Measurements from ENCODE around the gene SCLT1.

The SCLT1 gene

GRCh38 chr4:128951316-128951715 lies 142.0 kb downstream of the SCLT1 start:
- H3K4me3 Mint-ChIP-seq, result no peak overlapping the region
- no peak overlapping the region for H3K27ac Mint-ChIP-seq
- no peaks in the 10 kb centered on the region for H3K9me3 Mint-ChIP-seq
- H3K27me3 Mint-ChIP-seq, result no peaks in the 10 kb centered on the region
- H3K36me3 Mint-ChIP-seq, result peaks cover 26% of the 10 kb centered on the region
- no peaks in the 10 kb centered on the region for H3K4me1 Mint-ChIP-seq

GRCh38 chr4:128950796-128951195 lies 142.5 kb downstream of the SCLT1 start:
- H3K27me3 Mint-ChIP-seq, result no peaks in the 10 kb centered on the region
- no peak overlapping the region for H3K4me3 Mint-ChIP-seq
- no peak overlapping the region for H3K27ac Mint-ChIP-seq
- H3K9me3 Mint-ChIP-seq, result no peaks in the 10 kb centered on the region
- H3K36me3 Mint-ChIP-seq, result peaks cover 28% of the 10 kb centered on the region
- no peaks in the 10 kb centered on the region for H3K4me1 Mint-ChIP-seq

GRCh38 chr4:128946916-128947315 lies 146.4 kb downstream of the SCLT1 start:
- Mint-ChIP-seq H3K9me3 (peaks cover 5% of the 10 kb centered on the region), H3K27ac (no peak overlapping the region), H3K4me3 (no peak overlapping the region), H3K4me1 (no peaks in the 10 kb centered on the region), H3K36me3 (peaks cover 44% of the 10 kb centered on the region), H3K27me3 (no peaks in the 10 kb centered on the region)

- H3K36me3 Mint-ChIP-seq, result peaks cover 41% of the 10 kb centered on the region
- no peaks in the 10 kb centered on the region for H3K27me3 Mint-ChIP-seq
- no peak overlapping the region for H3K27ac Mint-ChIP-seq
- H3K4me3 Mint-ChIP-seq, result no peak overlapping the region
- no peaks in the 10 kb centered on the region for H3K4me1 Mint-ChIP-seq
- H3K9me3 Mint-ChIP-seq, result peaks cover 7% of the 10 kb centered on the region
These were observed 150.7 kb downstream of the SCLT1 start for GRCh38 chr4:128942607-128943006.

DNA sequence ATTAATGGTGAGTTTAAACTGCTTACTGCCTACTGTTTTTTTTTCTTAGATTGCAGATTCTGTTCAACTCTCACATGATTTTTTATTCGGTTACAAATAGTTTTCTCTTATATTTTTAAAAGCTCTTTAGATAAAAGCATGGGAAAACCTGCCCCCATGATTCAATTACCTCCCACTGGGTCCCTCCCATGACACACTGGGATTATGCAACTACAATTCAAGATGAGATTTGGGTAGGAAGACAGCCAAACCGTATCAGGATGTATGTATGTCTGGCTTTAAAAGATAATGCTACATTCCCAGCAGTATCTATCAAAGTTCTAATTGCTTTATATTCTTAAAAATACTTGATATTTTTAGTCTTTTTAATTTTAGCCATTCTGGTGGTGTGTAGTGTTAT lies 152.4 kb downstream of the SCLT1 start:
- Mint-ChIP-seq H3K9me3 (peaks cover 7% of the 10 kb centered on the region), H3K27ac (no peak overlapping the region), H3K36me3 (peaks cover 41% of the 10 kb centered on the region), H3K4me1 (no peaks in the 10 kb centered on the region), H3K4me3 (no peak overlapping the region), H3K27me3 (no peaks in the 10 kb centered on the region)

DNA sequence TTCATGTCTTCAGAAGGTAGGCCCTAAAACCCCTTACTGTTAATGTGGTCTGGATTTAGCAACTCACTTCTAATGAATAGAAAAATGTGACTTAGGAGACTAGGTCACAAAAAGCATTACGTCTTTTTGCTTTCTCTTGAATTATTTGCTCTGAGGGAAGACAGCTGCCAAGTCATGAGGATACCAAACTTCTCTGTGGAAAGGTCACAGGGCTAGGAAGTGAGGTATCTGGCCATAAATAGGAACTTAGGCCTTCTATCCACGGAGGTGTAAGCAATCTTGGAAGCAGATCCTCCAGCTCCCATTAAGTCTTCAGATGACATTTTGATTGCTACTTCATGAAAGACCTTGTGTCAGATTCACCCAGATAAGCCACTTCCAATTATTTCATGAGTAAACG lies 163.3 kb downstream of the SCLT1 start:
- peaks cover 7% of the 10 kb centered on the region for H3K9me3 Mint-ChIP-seq
- H3K4me1 Mint-ChIP-seq, result no peaks in the 10 kb centered on the region
- no peak overlapping the region for H3K4me3 Mint-ChIP-seq
- H3K27ac Mint-ChIP-seq, result no peak overlapping the region
- H3K36me3 Mint-ChIP-seq, result peaks cover 31% of the 10 kb centered on the region
- no peaks in the 10 kb centered on the region for H3K27me3 Mint-ChIP-seq

GRCh38 chr4:128924951-128925350 lies 168.4 kb downstream of the SCLT1 start:
- peaks cover 30% of the 10 kb centered on the region for H3K36me3 Mint-ChIP-seq
- no peaks in the 10 kb centered on the region for H3K27me3 Mint-ChIP-seq
- peaks cover 7% of the 10 kb centered on the region for H3K9me3 Mint-ChIP-seq
- peaks cover 6% of the 10 kb centered on the region for H3K4me1 Mint-ChIP-seq
- H3K27ac Mint-ChIP-seq, result no peak overlapping the region
- no peak overlapping the region for H3K4me3 Mint-ChIP-seq

- Mint-ChIP-seq H3K9me3 (no peaks in the 10 kb centered on the region), H3K27ac (no peak overlapping the region), H3K36me3 (peaks cover 25% of the 10 kb centered on the region), H3K4me1 (peaks cover 29% of the 10 kb centered on the region), H3K27me3 (no peaks in the 10 kb centered on the region), H3K4me3 (no peak overlapping the region)
These were observed 171.4 kb downstream of the SCLT1 start for GRCh38 chr4:128921954-128922353.

GRCh38 chr4:128917781-128918180 lies 175.6 kb downstream of the SCLT1 start:
- H3K27me3 Mint-ChIP-seq, result no peaks in the 10 kb centered on the region
- peaks cover 11% of the 10 kb centered on the region for H3K36me3 Mint-ChIP-seq
- no peak overlapping the region for H3K27ac Mint-ChIP-seq
- H3K4me1 Mint-ChIP-seq, result peaks cover 35% of the 10 kb centered on the region
- no peak overlapping the region for H3K4me3 Mint-ChIP-seq
- H3K9me3 Mint-ChIP-seq, result no peaks in the 10 kb centered on the region

GRCh38 chr4:128916832-128917231 lies 176.5 kb downstream of the SCLT1 start:
- Mint-ChIP-seq H3K4me3 (no peak overlapping the region), H3K4me1 (peaks cover 35% of the 10 kb centered on the region), H3K36me3 (peaks cover 8% of the 10 kb centered on the region), H3K9me3 (no peaks in the 10 kb centered on the region), H3K27ac (no peak overlapping the region), H3K27me3 (no peaks in the 10 kb centered on the region)

DNA sequence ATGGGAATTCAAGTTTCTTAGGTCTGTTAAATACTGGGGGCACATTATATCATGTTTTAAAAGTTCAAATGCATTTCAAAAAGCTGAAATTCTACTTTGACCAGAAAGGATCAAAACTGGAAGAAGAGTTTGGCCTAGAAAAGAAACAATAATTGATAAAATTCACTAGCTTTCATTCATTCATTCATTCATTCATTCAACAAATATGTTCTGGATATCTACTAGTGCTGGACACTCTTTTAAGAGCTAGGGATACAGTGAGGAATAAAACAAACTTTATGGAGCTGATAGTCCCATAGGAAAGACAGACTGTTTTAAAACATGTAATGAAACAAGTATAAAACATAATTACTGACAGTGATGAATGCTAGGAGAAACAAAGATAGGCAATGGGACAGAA lies 177.8 kb downstream of the SCLT1 start:
- Mint-ChIP-seq H3K36me3 (peaks cover 5% of the 10 kb centered on the region), H3K9me3 (no peaks in the 10 kb centered on the region), H3K27me3 (no peaks in the 10 kb centered on the region), H3K27ac (no peak overlapping the region), H3K4me3 (no peak overlapping the region), H3K4me1 (peaks cover 30% of the 10 kb centered on the region)

DNA sequence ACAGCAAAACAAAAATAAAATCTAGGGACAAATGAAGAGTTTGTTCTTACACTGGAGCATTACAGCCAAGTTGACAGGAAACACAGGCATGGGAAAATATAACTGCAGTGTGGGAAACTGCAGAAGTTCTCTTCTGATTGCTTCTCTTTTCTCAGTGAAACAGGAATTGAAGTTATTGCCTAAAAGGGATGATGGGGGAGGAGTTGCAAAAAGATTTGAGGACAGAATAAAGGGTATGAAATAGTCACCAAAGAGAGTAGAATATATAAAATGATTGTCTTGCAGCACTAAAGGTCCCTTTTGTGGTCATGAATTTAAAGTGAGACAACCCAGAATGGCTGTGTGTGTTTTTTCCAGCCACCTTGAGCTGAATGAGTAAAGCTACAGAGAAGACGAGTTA lies 180.1 kb downstream of the SCLT1 start:
- H3K4me1 Mint-ChIP-seq, result peaks cover 15% of the 10 kb centered on the region
- peaks cover 4% of the 10 kb centered on the region for H3K36me3 Mint-ChIP-seq
- no peaks in the 10 kb centered on the region for H3K9me3 Mint-ChIP-seq
- H3K27ac Mint-ChIP-seq, result no peak overlapping the region
- H3K27me3 Mint-ChIP-seq, result no peaks in the 10 kb centered on the region
- no peak overlapping the region for H3K4me3 Mint-ChIP-seq

GRCh38 chr4:128908735-128909134 lies 184.6 kb downstream of the SCLT1 start:
- Mint-ChIP-seq H3K9me3 (no peaks in the 10 kb centered on the region), H3K36me3 (peaks cover 12% of the 10 kb centered on the region), H3K4me1 (peaks cover 6% of the 10 kb centered on the region), H3K27me3 (no peaks in the 10 kb centered on the region), H3K4me3 (no peak overlapping the region), H3K27ac (no peak overlapping the region)

- no peaks in the 10 kb centered on the region for H3K9me3 Mint-ChIP-seq
- no peak overlapping the region for H3K4me3 Mint-ChIP-seq
- peaks cover under 1% of the 10 kb centered on the region for H3K4me1 Mint-ChIP-seq
- peaks cover 13% of the 10 kb centered on the region for H3K36me3 Mint-ChIP-seq
- no peak overlapping the region for H3K27ac Mint-ChIP-seq
- H3K27me3 Mint-ChIP-seq, result no peaks in the 10 kb centered on the region
These were observed 185.4 kb downstream of the SCLT1 start for GRCh38 chr4:128907981-128908380.

DNA sequence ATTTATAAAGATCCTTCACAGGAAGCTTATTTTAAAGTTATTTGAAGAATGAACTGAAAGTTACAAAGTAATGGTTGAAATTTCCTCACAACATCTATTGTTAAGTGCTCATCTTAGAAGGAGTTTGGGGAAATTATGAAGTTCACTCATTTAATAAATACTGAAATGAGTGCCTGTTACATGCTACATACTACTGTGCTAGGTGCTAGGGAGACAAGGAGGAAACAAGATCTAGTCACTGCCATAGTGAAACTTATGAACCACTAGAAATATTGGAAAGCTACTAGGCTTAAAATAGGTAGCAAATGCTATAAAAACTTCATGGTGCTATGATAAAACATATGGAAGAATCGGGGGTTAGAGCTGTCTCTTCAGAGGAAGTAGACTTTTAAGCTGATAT lies 186.8 kb downstream of the SCLT1 start:
- no peaks in the 10 kb centered on the region for H3K9me3 Mint-ChIP-seq
- H3K27ac Mint-ChIP-seq, result no peak overlapping the region
- no peak overlapping the region for H3K4me3 Mint-ChIP-seq
- H3K27me3 Mint-ChIP-seq, result no peaks in the 10 kb centered on the region
- H3K4me1 Mint-ChIP-seq, result no peaks in the 10 kb centered on the region
- peaks cover 22% of the 10 kb centered on the region for H3K36me3 Mint-ChIP-seq

DNA sequence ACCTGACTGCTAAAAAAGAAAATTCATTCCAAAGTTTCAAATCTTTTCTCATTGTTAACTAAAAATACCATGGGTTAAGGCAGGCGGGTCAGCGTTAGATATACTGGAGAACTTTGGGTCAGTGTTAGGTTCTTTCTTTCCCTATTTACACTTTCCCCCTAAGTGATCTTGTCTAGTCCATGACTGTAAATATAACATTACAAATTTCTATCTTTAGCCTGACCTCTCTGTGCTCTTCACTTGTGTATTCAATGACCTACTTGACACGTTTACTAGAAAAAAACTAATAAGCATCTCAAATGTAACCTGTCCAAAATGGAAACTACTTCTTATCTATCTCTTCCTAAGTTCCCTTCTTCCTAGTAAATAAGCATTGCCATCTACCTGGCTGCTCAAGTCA lies 188.5 kb downstream of the SCLT1 start:
- H3K4me1 Mint-ChIP-seq, result no peaks in the 10 kb centered on the region
- no peaks in the 10 kb centered on the region for H3K9me3 Mint-ChIP-seq
- H3K27ac Mint-ChIP-seq, result no peak overlapping the region
- peaks cover 22% of the 10 kb centered on the region for H3K36me3 Mint-ChIP-seq
- no peaks in the 10 kb centered on the region for H3K27me3 Mint-ChIP-seq
- H3K4me3 Mint-ChIP-seq, result no peak overlapping the region

- no peaks in the 10 kb centered on the region for H3K27me3 Mint-ChIP-seq
- H3K4me3 Mint-ChIP-seq, result no peak overlapping the region
- H3K27ac Mint-ChIP-seq, result no peak overlapping the region
- H3K36me3 Mint-ChIP-seq, result peaks cover 10% of the 10 kb centered on the region
- H3K4me1 Mint-ChIP-seq, result no peaks in the 10 kb centered on the region
- no peaks in the 10 kb centered on the region for H3K9me3 Mint-ChIP-seq
These were observed 212.7 kb downstream of the SCLT1 start for GRCh38 chr4:128880662-128881061.

Data from activated naive CD4-positive, alpha-beta T cell treated with anti-CD3 and anti-CD28 coated beads, Interleukin-2, amount 50 U/mL, for 24 hours (primary cell).